ENCODE results near the gene ABCC8. TPM values are rescaled to one million over a fixed set of nuclear protein-coding genes. Genes with fewer than 3 reads are reported as not detected.
"Not testable (repeated sequence)": the region's sequence is repeated elsewhere in the genome, so short reads cannot be mapped to it uniquely, and the experiment has no call there.

ABCC8 gene
- total RNA-seq, 4 donors from 2014 or later, result 0.23 to 1.9 (median 0.62) TPM; not detected in 1

- Histone ChIP-seq H3K9me3 (no peaks in the 10 kb centered on the region), H3K27ac (no peak overlapping the region), H3K27me3 (peaks cover 7% of the 10 kb centered on the region), H3K36me3 (no peaks in the 10 kb centered on the region), H3K4me3 (no peak overlapping the region), H3K4me1 (peaks cover 0 to 10% (median 0%) of the 10 kb centered on the region in 3 donors)
- peak; percentile 42 for ATAC-seq
- no peak for TF ChIP-seq POLR2A (IDR thresholded peaks at IDR 0.05)
- no peak for TF ChIP-seq POLR2AphosphoS5 (IDR thresholded peaks at IDR 0.05)
- TF ChIP-seq CTCF (IDR thresholded peaks at IDR 0.05), result no peak
- no peak for TF ChIP-seq EP300 (IDR thresholded peaks at IDR 0.05)
- 25% methylated on average over 2 of the region's 8 CpGs; no CpG with 5 or more reads in 1 of the 2 donors for WGBS, 2 donors (ENCODE audit: low coverage in 1 of 2)
Observed at GRCh38 chr11:17431139-17431538, 45.5 kb downstream of the ABCC8 start.

- Histone ChIP-seq H3K36me3 (no peaks in the 10 kb centered on the region), H3K4me3 (no peak overlapping the region), H3K27me3 (peaks cover 7% of the 10 kb centered on the region), H3K9me3 (no peaks in the 10 kb centered on the region), H3K27ac (no peak overlapping the region), H3K4me1 (peaks cover 0 to 10% (median 0%) of the 10 kb centered on the region in 3 donors)
- no peak for TF ChIP-seq POLR2AphosphoS5 (IDR thresholded peaks at IDR 0.05)
- TF ChIP-seq POLR2A (IDR thresholded peaks at IDR 0.05), result no peak
- no peak for TF ChIP-seq EP300 (IDR thresholded peaks at IDR 0.05)
- no peak for TF ChIP-seq CTCF (IDR thresholded peaks at IDR 0.05)
- ATAC-seq, result no peak
- WGBS, 2 donors (ENCODE audit: low coverage in 1 of 2), result 69% methylated on average over 3 of the region's 13 CpGs; no CpG with 5 or more reads in 1 of the 2 donors
Observed at GRCh38 chr11:17430616-17431015, 46.0 kb downstream of the ABCC8 start.

- Histone ChIP-seq H3K27me3 (peaks cover 7% of the 10 kb centered on the region), H3K4me3 (no peak overlapping the region), H3K36me3 (no peaks in the 10 kb centered on the region), H3K4me1 (peaks cover 0 to 10% (median 0%) of the 10 kb centered on the region in 3 donors), H3K9me3 (no peaks in the 10 kb centered on the region), H3K27ac (no peak overlapping the region)
- no peak for ATAC-seq
- no peak for TF ChIP-seq CTCF (IDR thresholded peaks at IDR 0.05)
- 87% methylated on average over 3 of the region's 3 CpGs; no CpG with 5 or more reads in 1 of the 2 donors for WGBS, 2 donors (ENCODE audit: low coverage in 1 of 2)
Observed at GRCh38 chr11:17428925-17429324, 47.7 kb downstream of the ABCC8 start.

GRCh38 chr11:17428261-17428660 is 48.4 kb downstream of the ABCC8 start:
- Histone ChIP-seq H3K4me1 (peaks cover 0 to 10% (median 0%) of the 10 kb centered on the region in 3 donors), H3K36me3 (no peaks in the 10 kb centered on the region), H3K9me3 (no peaks in the 10 kb centered on the region), H3K4me3 (no peak overlapping the region), H3K27ac (no peak overlapping the region), H3K27me3 (peaks cover 7% of the 10 kb centered on the region)
- 100% methylated on average over 1 of the region's 11 CpGs; no CpG with 5 or more reads in 1 of the 2 donors for WGBS, 2 donors (ENCODE audit: low coverage in 1 of 2)
- TF ChIP-seq EP300 (IDR thresholded peaks at IDR 0.05) (no peak), POLR2AphosphoS5 (IDR thresholded peaks at IDR 0.05) (no peak), POLR2A (IDR thresholded peaks at IDR 0.05) (no peak), CTCF (IDR thresholded peaks at IDR 0.05) (no peak)
- no peak for ATAC-seq

GRCh38 chr11:17426233-17426632 is 50.4 kb downstream of the ABCC8 start:
- WGBS, 2 donors (ENCODE audit: low coverage in 1 of 2), result 85 to 93% methylated on average over 4 to 5 of the region's 5 CpGs
- H3K36me3 ChIP-seq, H3K27ac ChIP-seq, H3K4me3 ChIP-seq, H3K9me3 ChIP-seq, ATAC-seq: not testable (repeated sequence)
- Histone ChIP-seq H3K4me1 (peaks cover 0 to 13% (median 0%) of the 10 kb centered on the region in 3 donors), H3K27me3 (peaks cover 14% of the 10 kb centered on the region)
